ENCODE results near the gene ERFL. TPM values are rescaled to one million over a fixed set of nuclear protein-coding genes. Genes with fewer than 3 reads are reported as not detected.
A peak's percentile ranks its signal among the peaks of the same experiment; 100 is the strongest.

ERFL gene
- total and polyA plus RNA-seq, 2 donors (not counting 1 experiment from before 2014, with no cell fraction given), result 2.3 to 5.5 TPM

- DNase-seq (no peak), ATAC-seq (ENCODE audit: low read depth) (no peak)
- no peaks in the 10 kb centered on the region for H3K9me3 ChIP-seq (ENCODE audit: control extremely low read depth in 1 of 3, control insufficient read depth in 2 of 3, insufficient read depth in 1 of 3, low read length in 2 of 3)
- no peaks in the 10 kb centered on the region for H3K79me2 ChIP-seq (ENCODE audit: control insufficient read depth, insufficient read depth, low read length)
- no peaks in the 10 kb centered on the region for H4K20me1 ChIP-seq (ENCODE audit: control insufficient read depth, insufficient read depth, low read length, poor library complexity, severe bottlenecking)
- ChIA-PET POLR2A (interaction anchor here (0.5 to 0.7 kb wide), 2 partner anchors 33 to 68 kb away, joined by 3 read pairs; partner anchors contain the start of gene ERFL), CTCF (interaction anchor here (0.9 to 4.8 kb wide), 2 partner anchors 74 to 101 kb away, joined by 3 to 35 read pairs; partner anchors contain the start of gene RPS19)
- peaks cover 18% of the 10 kb centered on the region for H3K4me1 Mint-ChIP-seq
- H3K9me3 Mint-ChIP-seq (ENCODE audit: insufficient read depth), result no peaks in the 10 kb centered on the region
- no peak overlapping the region for H3K27ac ChIP-seq (ENCODE audit: low read length in 2 of 2)
- no peak overlapping the region for H2AFZ ChIP-seq (ENCODE audit: insufficient read depth, low read depth, low read length, poor library complexity, severe bottlenecking)
- peak overlapping the region; percentile 41 for H3K27ac Mint-ChIP-seq
- H3K27me3 ChIP-seq (replicated peaks in 1 of 4; ENCODE audit: control extremely low read depth in 1 of 4, control insufficient read depth in 3 of 4, insufficient read depth in 4 of 4, low read length in 3 of 4), result no peaks in the 10 kb centered on the region
- 100% methylated on average over 4 of the region's 5 CpGs for whole genome bisulfite sequencing (ENCODE audit: insufficient coverage)
- H3K4me2 ChIP-seq (replicated peaks; ENCODE audit: low read depth, low read length, poor library complexity, severe bottlenecking), result no peak overlapping the region
- H3K4me3 ChIP-seq (ENCODE audit: control extremely low read depth in 1 of 5, extremely low read depth in 1 of 5, insufficient read depth in 1 of 5, low read depth in 2 of 5, low read length in 4 of 5), result no peak overlapping the region
- peaks cover 10 to 22% of the 10 kb centered on the region in 2 donors for H3K4me1 ChIP-seq (ENCODE audit: control insufficient read depth in 2 of 2, insufficient read depth in 2 of 2, low read length in 2 of 2)
- intact Hi-C loops (cut with micrococcal nuclease), result no loop called here
- no peak for TF ChIP-seq EZH2 (IDR thresholded peaks at IDR 0.05; ENCODE audit: borderline replicate concordance, insufficient read depth, low read depth, low read length, poor library complexity, severe bottlenecking)
- no peak for TF ChIP-seq CTCF (IDR thresholded peaks at IDR 0.05)
- no peaks in the 10 kb centered on the region for H3K36me3 ChIP-seq (replicated peaks in 1 of 2; ENCODE audit: control extremely low read depth in 1 of 2, control insufficient read depth in 1 of 2, extremely low read depth in 1 of 2, insufficient read depth in 2 of 2, low read length in 1 of 2)
- H3K4me3 Mint-ChIP-seq, result no peak overlapping the region
- H3K9ac ChIP-seq (ENCODE audit: low read length), result no peak overlapping the region
- peaks cover 3% of the 10 kb centered on the region for H3K27me3 Mint-ChIP-seq
Observed at GRCh38 chr19:41960973-41961372, 32.7 kb upstream of the ERFL start.
